Measurements from ENCODE around the gene XPA. TPM values are rescaled to one million over a fixed set of nuclear protein-coding genes. Genes with fewer than 3 reads are reported as not detected.

XPA gene
- total and polyA plus RNA-seq, 10 of the 15 experiments (the other 5 are each of a cell fraction or from before 2014, with no cell fraction given), result 6.2 to 19.9 (median 12.3) TPM

GRCh38 chr9:97651646-97652045 lies 45.5 kb downstream of the XPA start (continued):
- TF ChIP-seq ZNF622 (IDR thresholded peaks at IDR 0.05), result no peak

GRCh38 chr9:97647996-97648395 lies 49.1 kb downstream of the XPA start:
- WGBS (ENCODE audit: insufficient coverage, insufficient replicate concordance, low lambda C conversion rate, missing lambda C conversion rate), result 98% methylated on average over 5 of the region's 5 CpGs
- RAD21 ChIA-PET (ENCODE audit: unreplicated experiment), result no interaction called here
- ATAC-seq (no peak), FAIRE-seq (no peak), DNase-seq (ENCODE audit: low read depth, low spot score) (no peak)
- intact Hi-C loops (cut with micrococcal nuclease; ENCODE audit: unreplicated experiment) (no loop called here), in situ Hi-C loops (cut with MboI) (loop anchor here (25.0 kb wide), 1 partner anchor 1236 kb away; the partner anchor contains the start of gene ZNF367)
- Histone ChIP-seq H3K4me2 (ENCODE audit: control insufficient read depth, insufficient read depth) (no peak overlapping the region), H3K4me1 (ENCODE audit: control insufficient read depth, insufficient read depth, low read length) (no peaks in the 10 kb centered on the region), H2AFZ (ENCODE audit: control insufficient read depth, low read depth, low read length) (no peak overlapping the region), H3K79me2 (ENCODE audit: control insufficient read depth, insufficient read depth, low read length) (no peaks in the 10 kb centered on the region), H3K27me3 (replicated peaks in 1 of 2; ENCODE audit: control insufficient read depth in 2 of 2, insufficient read depth in 2 of 2, low read length in 1 of 2) (no peaks in the 10 kb centered on the region), H3K9ac (ENCODE audit: control insufficient read depth, insufficient read depth, low read length) (no peak overlapping the region), H3K36me3 (ENCODE audit: control insufficient read depth in 2 of 2, insufficient read depth in 2 of 2, low read length in 1 of 2) (peaks cover 14 to 21% of the 10 kb centered on the region in 2 experiments), H4K20me1 (ENCODE audit: control insufficient read depth, insufficient read depth) (no peaks in the 10 kb centered on the region), H3K4me3 (no peak overlapping the region), H3K27ac (ENCODE audit: control insufficient read depth, insufficient read depth) (no peak overlapping the region), H3K9me3 (replicated peaks; ENCODE audit: control insufficient read depth, insufficient read depth, low read length) (no peaks in the 10 kb centered on the region)
- CTCF ChIA-PET, result interaction anchor here (1.4 kb wide), 1 partner anchor 32 kb away, joined by 3 read pairs; no protein-coding TSS in a partner anchor
- BruUV-seq (replicated peaks), result no TSS peak
- POLR2A ChIA-PET, result no interaction called here
- SMC1A ChIA-PET (ENCODE audit: uncharacterized antibody, unreplicated experiment), result interaction anchor here (0.9 to 2.7 kb wide), 3 partner anchors 8 to 17 kb away, joined by 3 to 10 read pairs (median 3); no protein-coding TSS in a partner anchor
- TF ChIP-seq CUX1 (IDR thresholded peaks at IDR 0.05; ENCODE audit: insufficient replicate concordance, low read depth, low read length), result no peak
- no peak for TF ChIP-seq CEBPB (IDR thresholded peaks at IDR 0.05; ENCODE audit: borderline replicate concordance in 1 of 2, low read depth in 2 of 2, low read length in 2 of 2)
- no peak for TF ChIP-seq ATF7 (IDR thresholded peaks at IDR 0.05; ENCODE audit: low read depth)
- no peak for TF ChIP-seq POLR2AphosphoS2 (IDR thresholded peaks at IDR 0.05; ENCODE audit: low read depth, low read length)
- TF ChIP-seq HSF1 (IDR thresholded peaks at IDR 0.05; ENCODE audit: low read depth, low read length), result no peak
- no peak for TF ChIP-seq IRF4 (IDR thresholded peaks at IDR 0.05; ENCODE audit: low read depth, low read length)
- TF ChIP-seq SUPT20H (IDR thresholded peaks at IDR 0.05; ENCODE audit: borderline replicate concordance, control insufficient read depth, low read depth, low read length), result no peak
- TF ChIP-seq TARDBP (IDR thresholded peaks at IDR 0.05; ENCODE audit: borderline replicate concordance), result no peak
- no peak for TF ChIP-seq STAT3 (IDR thresholded peaks at IDR 0.05; ENCODE audit: low read depth, low read length)
- no peak for TF ChIP-seq SMAD1 (IDR thresholded peaks at IDR 0.05; ENCODE audit: low read depth, partially characterized antibody)

Data from GM12878 (cell line).